ENCODE results near the gene NGFR.

DNA sequence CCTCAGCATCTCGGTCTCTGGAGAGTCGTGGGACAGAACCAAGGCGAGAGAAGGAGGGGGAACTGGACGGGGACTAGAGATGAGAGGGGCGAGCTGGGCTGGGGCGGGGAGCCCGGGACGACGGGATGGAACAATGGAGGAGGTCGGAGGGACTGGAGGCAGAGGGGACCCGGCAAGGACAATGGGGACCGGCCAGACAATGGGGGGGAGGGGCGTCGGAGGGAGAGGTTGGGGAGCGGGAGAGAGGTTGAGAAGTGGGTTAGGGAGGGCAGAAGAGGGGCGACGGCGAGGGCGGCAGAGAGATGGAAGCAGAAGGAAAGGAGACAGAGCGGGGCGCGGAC lies 719 bp downstream of the NGFR start:
- TF ChIP-seq, protein P1, sequence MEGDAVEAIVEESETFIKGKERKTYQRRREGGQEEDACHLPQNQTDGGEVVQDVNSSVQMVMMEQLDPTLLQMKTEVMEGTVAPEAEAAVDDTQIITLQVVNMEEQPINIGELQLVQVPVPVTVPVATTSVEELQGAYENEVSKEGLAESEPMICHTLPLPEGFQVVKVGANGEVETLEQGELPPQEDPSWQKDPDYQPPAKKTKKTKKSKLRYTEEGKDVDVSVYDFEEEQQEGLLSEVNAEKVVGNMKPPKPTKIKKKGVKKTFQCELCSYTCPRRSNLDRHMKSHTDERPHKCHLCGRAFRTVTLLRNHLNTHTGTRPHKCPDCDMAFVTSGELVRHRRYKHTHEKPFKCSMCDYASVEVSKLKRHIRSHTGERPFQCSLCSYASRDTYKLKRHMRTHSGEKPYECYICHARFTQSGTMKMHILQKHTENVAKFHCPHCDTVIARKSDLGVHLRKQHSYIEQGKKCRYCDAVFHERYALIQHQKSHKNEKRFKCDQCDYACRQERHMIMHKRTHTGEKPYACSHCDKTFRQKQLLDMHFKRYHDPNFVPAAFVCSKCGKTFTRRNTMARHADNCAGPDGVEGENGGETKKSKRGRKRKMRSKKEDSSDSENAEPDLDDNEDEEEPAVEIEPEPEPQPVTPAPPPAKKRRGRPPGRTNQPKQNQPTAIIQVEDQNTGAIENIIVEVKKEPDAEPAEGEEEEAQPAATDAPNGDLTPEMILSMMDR (tag by site-specific recombination; IDR thresholded peaks at IDR 0.05) = no peak
- TF ChIP-seq ZNF558 (tag by site-specific recombination; IDR thresholded peaks at IDR 0.05) (no peak), ZNF501 (tag by site-specific recombination; IDR thresholded peaks at IDR 0.05) (no peak), ZNF561 (tag by site-specific recombination; IDR thresholded peaks at IDR 0.05; ENCODE audit: borderline replicate concordance) (no peak), ZBTB1 (tag by site-specific recombination; IDR thresholded peaks at IDR 0.05) (no peak), TCF7L2 (IDR thresholded peaks at IDR 0.05; ENCODE audit: borderline replicate concordance, low read depth, low read length) (no peak), BCL11A (tag by site-specific recombination; IDR thresholded peaks at IDR 0.05; ENCODE audit: low read depth) (0 out of 2 replicates have a peak, but pooled peaks have one; percentile 45)
- TF ChIP-seq, protein P2, sequence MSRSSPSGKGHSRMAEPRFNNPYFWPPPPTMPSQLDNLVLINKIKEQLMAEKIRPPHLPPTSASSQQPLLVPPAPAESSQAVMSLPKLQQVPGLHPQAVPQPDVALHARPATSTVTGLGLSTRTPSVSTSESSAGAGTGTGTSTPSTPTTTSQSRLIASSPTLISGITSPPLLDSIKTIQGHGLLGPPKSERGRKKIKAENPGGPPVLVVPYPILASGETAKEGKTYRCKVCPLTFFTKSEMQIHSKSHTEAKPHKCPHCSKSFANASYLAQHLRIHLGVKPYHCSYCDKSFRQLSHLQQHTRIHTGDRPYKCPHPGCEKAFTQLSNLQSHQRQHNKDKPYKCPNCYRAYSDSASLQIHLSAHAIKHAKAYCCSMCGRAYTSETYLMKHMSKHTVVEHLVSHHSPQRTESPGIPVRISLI (tag by site-specific recombination; IDR thresholded peaks at IDR 0.05) = no peak
- TF ChIP-seq, protein P3, sequence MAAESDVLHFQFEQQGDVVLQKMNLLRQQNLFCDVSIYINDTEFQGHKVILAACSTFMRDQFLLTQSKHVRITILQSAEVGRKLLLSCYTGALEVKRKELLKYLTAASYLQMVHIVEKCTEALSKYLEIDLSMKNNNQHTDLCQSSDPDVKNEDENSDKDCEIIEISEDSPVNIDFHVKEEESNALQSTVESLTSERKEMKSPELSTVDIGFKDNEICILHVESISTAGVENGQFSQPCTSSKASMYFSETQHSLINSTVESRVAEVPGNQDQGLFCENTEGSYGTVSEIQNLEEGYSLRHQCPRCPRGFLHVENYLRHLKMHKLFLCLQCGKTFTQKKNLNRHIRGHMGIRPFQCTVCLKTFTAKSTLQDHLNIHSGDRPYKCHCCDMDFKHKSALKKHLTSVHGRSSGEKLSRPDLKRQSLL (tag by site-specific recombination; IDR thresholded peaks at IDR 0.05) = no peak
- TF ChIP-seq, protein P4, sequence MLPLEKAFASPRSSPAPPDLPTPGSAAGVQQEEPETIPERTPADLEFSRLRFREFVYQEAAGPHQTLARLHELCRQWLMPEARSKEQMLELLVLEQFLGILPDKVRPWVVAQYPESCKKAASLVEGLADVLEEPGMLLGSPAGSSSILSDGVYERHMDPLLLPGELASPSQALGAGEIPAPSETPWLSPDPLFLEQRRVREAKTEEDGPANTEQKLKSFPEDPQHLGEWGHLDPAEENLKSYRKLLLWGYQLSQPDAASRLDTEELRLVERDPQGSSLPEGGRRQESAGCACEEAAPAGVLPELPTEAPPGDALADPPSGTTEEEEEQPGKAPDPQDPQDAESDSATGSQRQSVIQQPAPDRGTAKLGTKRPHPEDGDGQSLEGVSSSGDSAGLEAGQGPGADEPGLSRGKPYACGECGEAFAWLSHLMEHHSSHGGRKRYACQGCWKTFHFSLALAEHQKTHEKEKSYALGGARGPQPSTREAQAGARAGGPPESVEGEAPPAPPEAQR (tag by site-specific recombination; IDR thresholded peaks at IDR 0.05) = no peak
- TF ChIP-seq, protein P5, sequence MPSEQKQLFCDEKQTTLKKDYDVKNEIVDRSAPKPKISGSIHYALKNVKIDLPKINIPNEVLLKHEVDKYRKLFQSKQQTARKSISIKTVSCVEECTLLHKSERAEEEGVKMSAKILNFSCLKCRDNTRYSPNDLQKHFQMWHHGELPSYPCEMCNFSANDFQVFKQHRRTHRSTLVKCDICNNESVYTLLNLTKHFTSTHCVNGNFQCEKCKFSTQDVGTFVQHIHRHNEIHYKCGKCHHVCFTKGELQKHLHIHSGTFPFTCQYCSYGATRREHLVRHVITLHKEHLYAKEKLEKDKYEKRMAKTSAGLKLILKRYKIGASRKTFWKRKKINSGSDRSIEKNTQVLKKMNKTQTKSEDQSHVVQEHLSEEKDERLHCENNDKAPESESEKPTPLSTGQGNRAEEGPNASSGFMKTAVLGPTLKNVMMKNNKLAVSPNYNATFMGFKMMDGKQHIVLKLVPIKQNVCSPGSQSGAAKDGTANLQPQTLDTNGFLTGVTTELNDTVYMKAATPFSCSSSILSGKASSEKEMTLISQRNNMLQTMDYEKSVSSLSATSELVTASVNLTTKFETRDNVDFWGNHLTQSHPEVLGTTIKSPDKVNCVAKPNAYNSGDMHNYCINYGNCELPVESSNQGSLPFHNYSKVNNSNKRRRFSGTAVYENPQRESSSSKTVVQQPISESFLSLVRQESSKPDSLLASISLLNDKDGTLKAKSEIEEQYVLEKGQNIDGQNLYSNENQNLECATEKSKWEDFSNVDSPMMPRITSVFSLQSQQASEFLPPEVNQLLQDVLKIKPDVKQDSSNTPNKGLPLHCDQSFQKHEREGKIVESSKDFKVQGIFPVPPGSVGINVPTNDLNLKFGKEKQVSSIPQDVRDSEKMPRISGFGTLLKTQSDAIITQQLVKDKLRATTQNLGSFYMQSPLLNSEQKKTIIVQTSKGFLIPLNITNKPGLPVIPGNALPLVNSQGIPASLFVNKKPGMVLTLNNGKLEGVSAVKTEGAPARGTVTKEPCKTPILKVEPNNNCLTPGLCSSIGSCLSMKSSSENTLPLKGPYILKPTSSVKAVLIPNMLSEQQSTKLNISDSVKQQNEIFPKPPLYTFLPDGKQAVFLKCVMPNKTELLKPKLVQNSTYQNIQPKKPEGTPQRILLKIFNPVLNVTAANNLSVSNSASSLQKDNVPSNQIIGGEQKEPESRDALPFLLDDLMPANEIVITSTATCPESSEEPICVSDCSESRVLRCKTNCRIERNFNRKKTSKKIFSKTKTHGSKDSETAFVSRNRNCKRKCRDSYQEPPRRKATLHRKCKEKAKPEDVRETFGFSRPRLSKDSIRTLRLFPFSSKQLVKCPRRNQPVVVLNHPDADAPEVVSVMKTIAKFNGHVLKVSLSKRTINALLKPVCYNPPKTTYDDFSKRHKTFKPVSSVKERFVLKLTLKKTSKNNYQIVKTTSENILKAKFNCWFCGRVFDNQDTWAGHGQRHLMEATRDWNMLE (tag by site-specific recombination; conservative IDR thresholded peaks at IDR 0.05; ENCODE audit: low read depth) = no peak
- TF ChIP-seq, protein P6, sequence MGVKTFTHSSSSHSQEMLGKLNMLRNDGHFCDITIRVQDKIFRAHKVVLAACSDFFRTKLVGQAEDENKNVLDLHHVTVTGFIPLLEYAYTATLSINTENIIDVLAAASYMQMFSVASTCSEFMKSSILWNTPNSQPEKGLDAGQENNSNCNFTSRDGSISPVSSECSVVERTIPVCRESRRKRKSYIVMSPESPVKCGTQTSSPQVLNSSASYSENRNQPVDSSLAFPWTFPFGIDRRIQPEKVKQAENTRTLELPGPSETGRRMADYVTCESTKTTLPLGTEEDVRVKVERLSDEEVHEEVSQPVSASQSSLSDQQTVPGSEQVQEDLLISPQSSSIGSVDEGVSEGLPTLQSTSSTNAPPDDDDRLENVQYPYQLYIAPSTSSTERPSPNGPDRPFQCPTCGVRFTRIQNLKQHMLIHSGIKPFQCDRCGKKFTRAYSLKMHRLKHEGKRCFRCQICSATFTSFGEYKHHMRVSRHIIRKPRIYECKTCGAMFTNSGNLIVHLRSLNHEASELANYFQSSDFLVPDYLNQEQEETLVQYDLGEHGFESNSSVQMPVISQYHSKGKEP (tag by site-specific recombination; IDR thresholded peaks at IDR 0.05) = no peak
- TF ChIP-seq, protein P7, sequence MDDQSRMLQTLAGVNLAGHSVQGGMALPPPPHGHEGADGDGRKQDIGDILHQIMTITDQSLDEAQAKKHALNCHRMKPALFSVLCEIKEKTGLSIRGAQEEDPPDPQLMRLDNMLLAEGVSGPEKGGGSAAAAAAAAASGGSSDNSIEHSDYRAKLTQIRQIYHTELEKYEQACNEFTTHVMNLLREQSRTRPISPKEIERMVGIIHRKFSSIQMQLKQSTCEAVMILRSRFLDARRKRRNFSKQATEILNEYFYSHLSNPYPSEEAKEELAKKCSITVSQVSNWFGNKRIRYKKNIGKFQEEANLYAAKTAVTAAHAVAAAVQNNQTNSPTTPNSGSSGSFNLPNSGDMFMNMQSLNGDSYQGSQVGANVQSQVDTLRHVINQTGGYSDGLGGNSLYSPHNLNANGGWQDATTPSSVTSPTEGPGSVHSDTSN (CRISPR knock-in tag; IDR thresholded peaks at IDR 0.05) = no peak
- TF ChIP-seq, protein P8, sequence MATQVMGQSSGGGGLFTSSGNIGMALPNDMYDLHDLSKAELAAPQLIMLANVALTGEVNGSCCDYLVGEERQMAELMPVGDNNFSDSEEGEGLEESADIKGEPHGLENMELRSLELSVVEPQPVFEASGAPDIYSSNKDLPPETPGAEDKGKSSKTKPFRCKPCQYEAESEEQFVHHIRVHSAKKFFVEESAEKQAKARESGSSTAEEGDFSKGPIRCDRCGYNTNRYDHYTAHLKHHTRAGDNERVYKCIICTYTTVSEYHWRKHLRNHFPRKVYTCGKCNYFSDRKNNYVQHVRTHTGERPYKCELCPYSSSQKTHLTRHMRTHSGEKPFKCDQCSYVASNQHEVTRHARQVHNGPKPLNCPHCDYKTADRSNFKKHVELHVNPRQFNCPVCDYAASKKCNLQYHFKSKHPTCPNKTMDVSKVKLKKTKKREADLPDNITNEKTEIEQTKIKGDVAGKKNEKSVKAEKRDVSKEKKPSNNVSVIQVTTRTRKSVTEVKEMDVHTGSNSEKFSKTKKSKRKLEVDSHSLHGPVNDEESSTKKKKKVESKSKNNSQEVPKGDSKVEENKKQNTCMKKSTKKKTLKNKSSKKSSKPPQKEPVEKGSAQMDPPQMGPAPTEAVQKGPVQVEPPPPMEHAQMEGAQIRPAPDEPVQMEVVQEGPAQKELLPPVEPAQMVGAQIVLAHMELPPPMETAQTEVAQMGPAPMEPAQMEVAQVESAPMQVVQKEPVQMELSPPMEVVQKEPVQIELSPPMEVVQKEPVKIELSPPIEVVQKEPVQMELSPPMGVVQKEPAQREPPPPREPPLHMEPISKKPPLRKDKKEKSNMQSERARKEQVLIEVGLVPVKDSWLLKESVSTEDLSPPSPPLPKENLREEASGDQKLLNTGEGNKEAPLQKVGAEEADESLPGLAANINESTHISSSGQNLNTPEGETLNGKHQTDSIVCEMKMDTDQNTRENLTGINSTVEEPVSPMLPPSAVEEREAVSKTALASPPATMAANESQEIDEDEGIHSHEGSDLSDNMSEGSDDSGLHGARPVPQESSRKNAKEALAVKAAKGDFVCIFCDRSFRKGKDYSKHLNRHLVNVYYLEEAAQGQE (tag by site-specific recombination; IDR thresholded peaks at IDR 0.05) = no peak

Measured in HEK293 (cell line).